Hippocampal formation (tissue), 2 donors: ENCODE data around the gene ATXN7L1.
"Not testable (repeated sequence)": the region's sequence is repeated elsewhere in the genome, so short reads cannot be mapped to it uniquely, and the experiment has no call there.

Source experiments
- DNase-seq, 2 donors: peaks; one replicate each; lab custom pipeline; 2025; lab: John Stamatoyannopoulos, UW

Gene ATXN7L1

GRCh38 chr7:105890290-105890997 lies 14.0 kb upstream of the ATXN7L1 start:
- no peak for DNase-seq

- DNase-seq = no peak
These were observed 11.3 kb upstream of the ATXN7L1 start for GRCh38 chr7:105887569-105888189.

- DNase-seq = no peak
These were observed 10.4 kb upstream of the ATXN7L1 start for GRCh38 chr7:105886776-105887175.

GRCh38 chr7:105885387-105886111 lies 9.2 kb upstream of the ATXN7L1 start:
- no peak for DNase-seq

GRCh38 chr7:105883179-105883578 lies 6.8 kb upstream of the ATXN7L1 start:
- DNase-seq = not testable (repeated sequence)

- DNase-seq = no peak
These were observed 5.0 kb upstream of the ATXN7L1 start for GRCh38 chr7:105881439-105881838.

- no peak for DNase-seq
These were observed 4.4 kb upstream of the ATXN7L1 start for GRCh38 chr7:105880571-105881330.

GRCh38 chr7:105879782-105880181 lies 3.4 kb upstream of the ATXN7L1 start:
- no peak for DNase-seq

GRCh38 chr7:105878746-105879605 lies 2.6 kb upstream of the ATXN7L1 start:
- DNase-seq = no peak

- DNase-seq = no peak
These were observed 1.3 kb upstream of the ATXN7L1 start for GRCh38 chr7:105877736-105878135.

GRCh38 chr7:105876964-105877601 lies 684 bp upstream of the ATXN7L1 start:
- DNase-seq = peak in 1 of 2 donors; percentile 29

GRCh38 chr7:105875505-105875904 lies 894 bp downstream of the ATXN7L1 start:
- DNase-seq = no peak

GRCh38 chr7:105874055-105874454 lies 2.3 kb downstream of the ATXN7L1 start:
- DNase-seq = no peak

GRCh38 chr7:105872491-105872890 lies 3.9 kb downstream of the ATXN7L1 start:
- no peak for DNase-seq

GRCh38 chr7:105871142-105871541 lies 5.3 kb downstream of the ATXN7L1 start:
- no peak for DNase-seq

- no peak for DNase-seq
These were observed 10.1 kb downstream of the ATXN7L1 start for GRCh38 chr7:105866102-105866801.

- DNase-seq = no peak
These were observed 12.5 kb downstream of the ATXN7L1 start for GRCh38 chr7:105863876-105864275.

GRCh38 chr7:105862770-105863169 lies 13.6 kb downstream of the ATXN7L1 start:
- DNase-seq = no peak

GRCh38 chr7:105862276-105862675 lies 14.1 kb downstream of the ATXN7L1 start:
- no peak for DNase-seq

GRCh38 chr7:105861224-105861623 lies 15.2 kb downstream of the ATXN7L1 start:
- no peak for DNase-seq
